Measurements from ENCODE around the gene NIM1K. TPM values are rescaled to one million over a fixed set of nuclear protein-coding genes. Genes with fewer than 3 reads are reported as not detected.
"Not testable (repeated sequence)": the region's sequence is repeated elsewhere in the genome, so short reads cannot be mapped to it uniquely, and the experiment has no call there.

Gene NIM1K
- total RNA-seq, 1 donor from 2014 or later = 0.58 TPM

DNA sequence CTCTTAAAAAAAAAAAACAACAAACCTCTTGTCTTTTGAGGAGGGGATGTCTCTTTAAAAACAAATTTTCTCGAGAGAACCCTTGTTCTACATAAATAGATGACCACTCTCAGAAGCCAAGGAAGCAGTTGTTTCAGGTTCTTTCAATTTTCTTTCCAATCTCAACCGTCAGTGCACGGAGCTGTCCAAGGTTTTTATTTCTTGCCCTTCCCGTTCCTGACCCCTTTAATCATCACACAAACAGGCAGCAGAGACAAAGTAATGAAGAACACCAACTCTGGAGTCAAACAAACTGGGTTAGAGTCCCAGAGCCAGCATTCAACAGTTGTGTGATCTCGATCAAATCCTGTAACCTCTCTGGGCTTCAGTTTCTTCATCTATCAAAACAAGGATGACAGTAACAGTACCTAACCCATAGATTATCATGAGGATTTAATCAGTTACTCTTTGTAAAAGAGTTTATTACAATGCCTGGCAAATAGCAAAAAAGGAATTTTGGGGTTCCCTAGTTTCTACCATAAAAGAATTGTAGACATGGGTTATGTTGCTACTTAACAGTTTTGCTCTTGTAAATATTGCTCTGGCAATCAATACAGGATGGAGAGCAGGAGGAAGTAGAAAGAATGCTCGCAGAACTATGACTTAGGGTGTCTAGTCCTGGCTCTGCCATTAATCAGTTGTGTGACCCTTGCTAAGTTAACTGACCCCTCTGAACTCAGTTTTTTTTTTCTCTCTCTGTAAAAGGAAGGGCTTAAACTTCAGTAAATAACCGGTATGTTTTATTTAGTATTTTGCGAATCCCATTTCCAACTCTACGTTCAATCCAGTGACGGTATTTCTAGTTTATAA, 1.0 kb upstream of the NIM1K start:
- DNase-seq (ENCODE audit: low spot score) = no peak

DNA sequence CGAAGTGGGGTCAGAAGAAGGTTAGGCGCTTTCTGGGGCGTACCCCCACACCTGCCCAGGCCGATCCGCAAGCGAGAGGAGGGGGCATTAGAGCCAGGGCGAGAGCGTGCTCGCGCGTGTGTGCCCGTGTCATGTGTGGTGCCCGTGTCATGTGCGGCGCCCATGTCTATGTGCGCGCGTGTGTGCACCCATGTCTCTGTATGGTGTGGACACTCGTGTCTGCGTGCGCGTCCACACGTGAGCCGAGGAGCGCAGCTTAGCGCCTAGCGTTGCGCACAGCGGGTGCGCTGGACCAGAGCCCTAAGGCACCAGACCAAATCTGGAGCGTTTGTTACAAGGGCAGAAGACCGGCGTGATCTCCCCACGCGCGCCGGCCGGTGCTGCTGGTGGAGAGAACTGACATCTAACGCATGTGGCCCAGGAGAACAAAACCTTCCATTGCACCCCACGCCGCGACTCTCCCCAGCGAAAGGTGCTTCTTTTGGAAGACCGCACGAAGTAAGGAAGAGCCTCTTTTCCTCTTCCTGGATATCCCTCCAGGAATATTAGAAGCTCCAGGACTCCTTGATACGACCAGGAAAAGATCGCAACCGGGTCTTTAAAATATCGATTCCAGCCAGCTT, 644 bp downstream of the NIM1K start:
- DNase-seq (ENCODE audit: low spot score) = no peak

DNA sequence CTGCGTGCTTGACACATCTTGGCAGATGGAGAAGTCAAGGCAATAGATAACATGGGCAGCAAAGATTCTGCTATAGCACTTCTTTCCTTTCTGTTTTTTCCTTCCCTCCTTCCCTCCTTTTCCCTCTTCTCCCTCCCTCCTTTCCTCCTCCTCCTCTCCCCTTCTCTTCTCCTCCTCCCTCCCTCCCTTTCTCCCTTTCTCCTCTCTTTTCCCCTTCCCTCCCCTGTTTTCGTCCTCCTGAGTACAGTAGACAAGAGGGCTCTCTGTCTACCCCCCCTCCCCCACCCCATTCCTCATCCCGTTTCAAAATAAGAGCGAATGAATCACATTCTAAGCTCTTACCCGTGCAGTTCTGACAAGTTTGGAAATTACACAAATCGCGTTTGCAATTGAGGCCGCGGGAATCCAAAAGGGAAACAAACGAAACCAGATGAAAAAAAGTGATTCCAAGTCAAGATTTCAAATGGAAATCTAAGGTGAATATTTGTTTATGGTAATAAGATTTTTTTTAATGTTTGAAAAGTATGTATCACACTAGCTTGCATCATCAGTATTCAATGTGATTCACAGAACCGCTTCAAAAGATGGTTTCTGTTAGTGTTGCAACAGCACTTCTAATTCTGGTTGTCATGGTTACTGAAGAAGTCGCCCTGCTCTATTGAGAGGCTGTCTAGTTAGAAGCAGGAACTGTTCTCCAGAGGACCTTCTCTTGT, 1.3 kb downstream of the NIM1K start:
- no peak for DNase-seq (ENCODE audit: low spot score)

DNA sequence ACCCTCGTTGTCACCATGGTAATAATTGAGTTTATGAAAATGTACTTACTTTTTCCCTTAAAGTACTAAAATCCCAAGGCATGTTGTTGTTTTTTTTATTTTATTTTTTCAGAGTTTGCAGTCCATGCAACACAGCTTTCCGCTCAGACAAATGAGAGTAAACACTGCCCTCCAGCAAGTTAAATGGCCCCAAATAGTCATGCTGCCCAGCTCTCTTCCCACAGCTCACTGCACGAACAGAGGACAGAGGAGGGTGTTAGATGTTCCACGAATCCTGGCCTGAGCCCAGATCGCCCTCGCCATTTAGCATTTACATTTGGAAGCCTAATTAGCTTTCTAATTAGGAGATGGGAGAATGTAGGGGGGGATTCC, 1.9 kb downstream of the NIM1K start:
- no peak for DNase-seq (ENCODE audit: low spot score)

DNA sequence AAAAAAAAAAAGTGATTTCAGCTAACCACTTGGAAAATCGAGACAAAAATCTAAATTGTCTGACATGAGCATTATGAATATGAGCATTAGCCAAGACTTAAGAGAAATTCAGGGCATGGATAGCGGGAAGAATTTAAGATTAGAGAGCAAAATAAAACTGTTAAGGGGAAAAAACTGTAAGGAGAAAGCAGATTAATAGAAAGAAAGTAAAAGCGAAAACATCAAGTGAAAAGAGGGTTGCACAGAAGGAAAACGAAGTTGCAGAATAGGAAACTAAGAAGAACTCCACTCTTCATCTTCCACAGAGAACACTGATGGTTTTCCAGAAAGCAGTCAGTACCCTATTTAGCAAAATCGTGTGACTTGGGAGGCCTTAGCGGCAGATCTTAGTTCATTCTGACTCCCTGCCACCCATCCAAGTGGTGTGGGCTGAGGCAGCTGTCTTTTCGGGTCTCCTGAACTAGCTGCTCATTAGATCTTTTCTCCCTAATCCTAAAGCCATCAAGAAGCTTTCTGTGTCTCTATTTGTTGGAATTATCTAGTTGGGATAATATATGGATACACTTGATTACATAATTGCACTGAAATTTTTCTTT, 3.7 kb downstream of the NIM1K start:
- DNase-seq (ENCODE audit: low spot score) = no peak

DNA sequence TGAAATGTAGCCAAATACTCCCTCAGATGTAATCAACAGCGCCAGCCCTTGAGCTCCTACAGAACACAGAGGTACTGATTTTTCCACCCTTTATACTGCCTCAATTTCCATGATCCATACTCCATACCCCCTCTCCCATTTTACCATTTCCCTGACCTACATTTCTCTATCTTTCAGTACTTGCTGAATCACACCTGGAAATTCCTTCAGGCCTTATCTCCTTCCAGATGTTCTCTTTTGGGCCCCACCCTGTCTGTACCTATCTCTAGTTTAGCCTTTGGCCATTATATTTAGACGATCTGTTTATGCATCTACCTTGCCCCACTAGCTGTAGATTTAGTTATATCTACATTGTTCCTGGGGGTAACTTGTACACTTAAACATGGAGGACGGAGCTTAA, 5.5 kb downstream of the NIM1K start:
- DNase-seq (ENCODE audit: low spot score) = no peak

DNA sequence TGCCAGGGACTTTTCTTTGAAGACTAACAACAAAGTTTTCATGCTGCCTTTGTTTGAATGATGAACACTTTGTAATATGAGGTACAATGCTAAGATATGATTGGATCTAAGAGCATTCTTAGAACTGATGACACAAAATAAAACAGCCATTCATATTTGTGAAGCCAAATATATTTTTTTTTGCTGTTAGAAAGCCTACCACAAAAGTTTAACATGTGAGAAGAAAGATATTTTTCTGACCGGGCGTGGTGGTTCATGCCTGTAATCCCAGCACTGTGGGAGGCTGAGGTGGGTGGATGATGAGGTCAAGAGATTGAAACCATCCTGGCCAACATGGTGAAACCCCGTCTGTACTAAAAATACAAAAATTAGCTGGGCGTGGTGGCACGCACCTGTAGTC, 9.4 kb downstream of the NIM1K start:
- not testable (repeated sequence) for DNase-seq (ENCODE audit: low spot score)

DNA sequence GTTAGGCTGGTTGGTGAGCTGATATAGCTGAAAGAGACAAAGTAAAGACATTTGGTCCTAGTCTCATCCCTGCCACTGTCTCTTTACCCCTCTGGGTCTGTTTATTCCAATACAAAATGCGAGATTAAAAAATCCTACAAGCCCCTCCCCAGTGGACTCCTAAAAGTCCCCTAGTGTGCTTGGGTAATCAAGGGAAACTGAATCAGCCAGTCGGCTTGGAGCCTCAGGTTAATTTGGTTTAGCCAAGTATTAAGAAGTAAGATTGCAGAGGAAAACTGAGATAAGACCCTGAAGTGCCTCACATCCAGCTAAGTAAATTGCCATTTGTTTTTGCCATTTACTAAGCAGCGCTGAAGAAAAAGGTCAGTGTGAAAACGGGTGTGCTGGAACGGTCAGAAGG, 10.4 kb downstream of the NIM1K start:
- no peak for DNase-seq (ENCODE audit: low spot score)

DNA sequence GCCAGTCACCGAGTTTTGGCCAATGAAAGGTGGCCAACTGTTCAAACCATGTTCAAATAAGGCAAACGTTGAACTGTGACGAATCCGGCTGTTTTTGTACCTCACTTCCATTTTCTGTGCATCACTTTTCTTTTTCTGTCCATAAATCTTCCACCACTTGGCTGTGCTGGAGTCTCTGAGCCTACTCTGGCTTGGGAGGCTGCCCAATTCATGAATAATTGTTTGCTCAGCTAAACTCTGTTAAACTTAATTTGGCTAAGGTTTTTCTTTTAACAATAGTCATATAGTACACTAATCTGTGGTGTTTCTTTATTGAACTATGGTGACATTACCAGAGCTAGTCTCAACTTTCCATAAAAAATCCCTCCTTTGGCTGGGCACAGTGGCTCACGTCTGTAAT, 11.3 kb downstream of the NIM1K start:
- no peak for DNase-seq (ENCODE audit: low spot score)

DNA sequence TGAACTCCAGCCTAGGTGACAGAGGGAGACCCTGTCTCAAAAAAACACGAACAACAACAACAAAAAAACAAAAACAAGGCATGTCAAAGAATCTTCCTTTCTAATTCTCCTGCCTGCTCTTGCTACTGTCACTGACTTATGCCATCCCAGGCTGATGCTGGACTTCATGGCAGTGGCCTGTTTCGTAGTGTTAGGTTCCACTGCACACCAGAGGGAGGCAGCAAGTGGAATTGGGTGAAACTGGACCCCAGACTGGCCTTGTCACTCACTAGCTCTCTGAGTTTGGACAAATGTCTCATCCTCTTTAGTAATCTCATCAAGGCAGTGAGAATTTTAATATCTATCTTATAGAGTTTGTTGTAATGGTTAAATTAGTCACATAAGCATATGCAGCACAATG, 12.9 kb downstream of the NIM1K start:
- no peak for DNase-seq (ENCODE audit: low spot score)

DNA sequence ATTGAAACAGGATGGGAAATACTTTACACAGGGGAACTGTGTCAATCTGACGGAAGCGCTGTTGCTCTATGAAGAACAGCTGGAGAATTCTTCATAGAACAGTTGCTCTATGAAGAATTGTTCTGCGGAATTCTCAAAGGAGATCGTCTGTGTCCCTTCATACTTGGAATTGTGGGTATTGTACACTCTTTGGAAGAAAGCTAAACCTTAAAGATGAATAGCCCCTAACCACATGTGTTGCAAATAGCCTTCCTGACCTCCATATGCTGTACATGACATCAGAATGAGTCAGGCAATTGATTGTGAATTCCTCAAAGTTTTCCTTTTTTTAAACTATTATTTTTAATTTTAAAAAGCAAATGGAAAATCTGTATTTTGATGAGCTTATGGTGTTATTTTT, 15.6 kb downstream of the NIM1K start:
- DNase-seq (ENCODE audit: low spot score) = no peak

DNA sequence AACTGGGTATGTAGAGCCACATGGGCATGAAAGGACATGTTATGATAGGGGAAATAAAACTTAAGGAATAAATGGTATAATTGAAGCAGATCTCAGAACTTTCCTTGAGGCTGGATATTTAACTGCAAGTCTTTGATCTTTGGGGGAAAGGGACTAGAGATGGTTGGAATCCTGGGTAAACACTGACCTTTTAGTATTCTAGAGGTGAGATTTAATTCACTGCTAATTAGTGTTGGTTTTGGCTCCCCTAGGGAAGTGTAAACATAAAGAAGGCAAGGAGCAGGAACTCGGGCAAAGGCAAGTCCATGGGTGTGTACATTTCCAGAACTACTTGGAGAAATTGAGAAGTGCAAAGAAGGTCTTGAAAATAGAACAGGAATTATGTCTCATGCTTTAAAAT, 16.6 kb downstream of the NIM1K start:
- DNase-seq (ENCODE audit: low spot score) = no peak

DNA sequence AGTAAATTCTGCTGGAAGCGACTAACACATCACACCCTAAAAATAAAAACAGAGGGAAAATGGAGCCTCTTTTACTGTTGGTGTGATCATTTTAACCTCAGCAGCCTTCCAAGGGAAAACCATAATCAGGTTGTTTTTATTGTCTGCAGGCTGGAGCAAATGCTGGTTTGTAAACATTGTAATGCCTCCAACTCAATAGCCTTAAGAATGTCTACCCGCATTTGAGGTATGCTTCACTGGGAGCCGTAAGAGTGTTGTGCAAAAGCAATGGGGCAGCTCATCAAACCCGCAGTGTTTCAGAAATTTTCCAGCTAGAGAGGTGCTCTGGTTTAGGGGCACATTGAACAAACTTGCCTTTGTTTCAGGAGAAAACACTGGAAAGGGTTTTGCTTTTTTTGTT, 17.0 kb downstream of the NIM1K start:
- DNase-seq (ENCODE audit: low spot score) = no peak

DNA sequence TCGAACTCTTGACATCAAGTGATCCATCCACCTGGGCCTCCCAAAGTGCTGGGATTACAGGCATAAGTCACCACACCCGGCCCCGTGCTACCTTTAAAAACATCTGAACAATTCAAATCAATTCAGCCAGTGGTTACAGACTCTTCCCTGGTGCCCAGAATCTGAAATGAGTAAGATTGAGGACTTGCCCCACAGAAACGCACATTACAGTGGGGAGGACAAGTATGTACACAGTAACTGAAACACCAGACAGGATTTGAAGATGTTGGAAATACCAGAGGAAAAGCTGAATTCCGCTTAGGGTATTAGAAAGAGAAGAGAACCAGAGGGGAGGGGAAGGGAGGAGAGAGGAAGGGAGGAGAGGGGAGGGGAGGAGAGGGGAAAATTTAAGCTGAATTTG, 17.8 kb downstream of the NIM1K start:
- no peak for DNase-seq (ENCODE audit: low spot score)

DNA sequence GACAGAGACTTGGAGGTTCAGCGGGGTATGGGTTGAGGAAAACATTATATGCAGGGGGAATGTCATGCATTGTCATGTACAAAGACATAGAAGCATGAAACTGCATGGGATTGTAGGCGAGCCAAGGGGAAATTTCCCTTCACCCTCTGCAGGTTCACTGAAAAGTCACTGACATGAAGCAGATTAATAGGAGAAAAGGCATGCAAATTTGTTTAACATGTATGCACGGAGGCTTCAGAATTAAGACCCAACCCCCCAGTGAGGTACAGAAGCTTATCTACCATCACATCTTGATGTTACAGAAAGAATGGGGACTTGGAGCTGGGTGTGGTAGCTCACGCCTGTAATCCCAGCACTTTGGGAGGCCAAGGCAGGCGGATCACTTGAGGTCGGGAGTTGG, 18.5 kb downstream of the NIM1K start:
- DNase-seq (ENCODE audit: low spot score) = no peak

DNA sequence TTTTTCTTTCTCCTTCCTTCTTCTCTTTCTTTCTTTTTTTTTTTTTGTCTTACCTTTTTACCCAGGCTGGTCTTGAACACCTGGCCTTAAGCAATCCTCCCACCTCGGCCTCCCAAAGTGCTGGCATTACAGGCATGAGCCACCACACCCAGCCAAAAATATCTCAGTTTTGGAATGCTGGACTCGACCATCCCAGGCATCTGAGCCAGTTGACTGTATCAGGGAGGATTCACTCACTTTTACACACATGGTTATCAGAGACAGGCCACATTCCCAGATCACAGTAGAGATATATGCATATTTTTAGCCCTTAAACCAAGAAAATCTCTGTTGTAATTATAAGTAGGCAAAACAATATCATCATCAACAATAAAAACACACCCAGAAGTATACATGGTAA, 21.9 kb downstream of the NIM1K start:
- DNase-seq (ENCODE audit: low spot score) = no peak

DNA sequence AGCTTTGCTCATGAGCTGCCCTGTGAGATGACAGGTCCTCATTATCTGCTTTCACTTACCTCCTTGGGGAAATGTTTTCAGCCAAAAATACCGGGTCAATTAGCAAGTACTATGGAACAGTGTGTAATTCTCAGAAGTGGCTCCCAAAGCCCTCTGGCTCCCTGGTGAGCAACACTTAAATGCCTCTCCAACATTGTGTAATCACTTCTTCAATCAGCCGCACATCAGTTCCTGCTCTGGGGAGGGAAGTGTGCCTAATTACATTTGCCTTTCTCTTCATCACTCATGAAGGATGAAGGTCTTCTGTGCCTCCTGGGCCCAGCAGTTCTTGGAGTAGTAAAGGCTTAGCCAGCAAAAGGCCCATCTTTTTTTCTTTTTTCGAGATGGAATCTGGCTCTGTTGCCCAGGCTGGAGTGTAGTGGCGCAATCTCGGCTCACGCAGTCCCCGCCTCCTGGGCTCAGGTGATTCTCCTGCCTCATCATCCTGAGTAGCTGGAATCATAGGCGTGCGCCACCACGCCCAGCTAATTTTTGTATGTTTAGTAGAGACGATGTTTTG, 23.1 kb downstream of the NIM1K start:
- DNase-seq (ENCODE audit: low spot score) = no peak

DNA sequence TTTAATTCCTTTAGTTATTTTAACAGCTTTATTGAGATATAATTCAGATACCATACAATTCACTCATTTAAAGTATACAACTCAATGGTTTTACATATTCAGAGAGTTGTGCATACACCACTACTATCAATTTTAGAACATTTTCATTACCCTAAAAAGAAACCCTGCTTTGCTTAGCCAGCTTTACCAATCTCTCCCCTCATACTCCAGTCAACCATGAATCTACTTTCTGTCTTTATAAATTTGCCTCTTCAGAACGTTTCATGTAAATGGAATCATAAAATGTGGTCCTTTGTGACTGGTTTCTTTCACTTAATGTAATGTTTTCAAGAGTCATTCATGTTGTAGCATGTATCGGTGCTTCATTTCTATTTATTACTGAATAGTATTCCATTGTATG, 24.9 kb downstream of the NIM1K start:
- DNase-seq (ENCODE audit: low spot score) = no peak

DNA sequence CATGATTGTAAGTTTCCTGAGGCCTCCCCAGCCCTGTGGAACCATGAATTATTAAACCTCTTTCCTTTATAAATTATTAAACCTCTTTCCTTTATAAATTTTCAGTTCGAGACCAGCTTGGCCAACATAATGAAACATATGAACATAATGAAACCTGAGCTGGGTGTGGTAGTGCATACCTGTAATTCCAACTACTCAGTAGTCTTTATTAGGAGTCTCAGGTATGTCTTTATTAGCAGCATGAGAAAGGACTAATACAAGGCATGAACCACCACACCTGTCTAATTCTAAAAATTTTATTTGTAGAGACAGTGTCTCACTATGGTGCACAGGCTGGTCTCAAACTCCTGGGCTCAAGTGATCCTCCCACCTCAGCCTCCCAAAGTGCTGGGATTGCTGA, 27.1 kb downstream of the NIM1K start:
- DNase-seq (ENCODE audit: low spot score) = no peak

DNA sequence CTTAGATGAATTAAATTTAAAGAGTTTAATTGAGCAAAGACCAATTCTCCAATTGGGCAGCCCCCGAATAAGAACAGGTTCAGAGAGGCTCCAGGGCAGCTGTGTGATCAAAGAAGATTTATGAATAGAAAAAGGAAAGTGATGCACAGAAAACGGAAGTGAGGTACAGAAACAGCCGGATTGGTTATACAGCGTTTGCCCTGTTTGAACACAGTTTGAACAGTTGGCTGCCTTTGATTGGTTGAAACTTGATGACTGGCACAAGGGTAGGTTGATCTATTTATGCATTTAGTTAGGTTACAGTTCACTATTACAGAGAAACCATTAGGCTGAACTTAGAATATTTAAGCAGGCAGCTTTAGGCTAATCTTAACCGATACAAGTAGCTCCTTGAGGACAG, 29.5 kb downstream of the NIM1K start:
- no peak for DNase-seq (ENCODE audit: low spot score)

DNA sequence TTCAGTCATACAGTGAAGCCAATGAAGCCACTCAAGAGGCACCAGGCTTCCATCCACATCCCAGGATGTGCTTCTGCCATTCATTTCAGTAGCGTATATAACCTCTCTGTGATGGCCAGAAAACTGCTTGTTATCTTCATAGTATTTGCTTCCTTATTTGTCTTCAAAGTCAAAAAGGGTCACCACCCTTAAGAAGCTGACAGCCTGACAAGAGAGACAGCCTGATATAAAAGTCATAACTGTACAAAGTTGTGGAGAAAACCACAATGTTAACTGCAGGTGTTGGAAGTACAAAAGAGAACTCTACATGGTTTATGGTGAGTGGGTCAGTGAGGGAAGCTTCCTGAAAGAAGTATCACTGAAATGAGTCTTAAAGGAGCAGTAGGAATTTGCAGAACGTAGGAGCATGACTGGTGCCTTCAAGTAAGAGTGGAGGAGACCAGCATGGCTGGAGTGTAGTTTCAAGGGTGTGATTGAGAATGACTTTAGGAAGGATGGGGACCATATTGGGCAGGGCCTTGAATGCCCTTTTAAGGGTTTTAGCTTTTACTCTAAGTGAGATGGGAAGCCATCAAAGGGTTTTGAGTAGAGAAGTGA, 33.7 kb downstream of the NIM1K start:
- no peak for DNase-seq (ENCODE audit: low spot score)
